ENCODE results near the gene G6PC3. TPM values are rescaled to one million over a fixed set of nuclear protein-coding genes. Genes with fewer than 3 reads are reported as not detected.

Gene G6PC3
- total RNA-seq, 1 donor from 2014 or later: 40.1 TPM

GRCh38 chr17:44076716-44077594 lies 6.4 kb downstream of the G6PC3 start:
- DNase-seq (peak; percentile 24), ATAC-seq (no peak)
- peaks cover 18% of the 10 kb centered on the region for H3K4me1 ChIP-seq
- H3K27me3 ChIP-seq (ENCODE audit: low read depth): no peaks in the 10 kb centered on the region
- peak overlapping the region; percentile 41 for H3K27ac ChIP-seq
- intact Hi-C loops (cut with DNase I): no loop called here
- peaks cover 79% of the 10 kb centered on the region for H3K36me3 ChIP-seq
- H3K4me3 ChIP-seq: no peak overlapping the region
- no peak for TF ChIP-seq CTCF (IDR thresholded peaks at IDR 0.05)
- H3K9me3 ChIP-seq: no peaks in the 10 kb centered on the region

- peak overlapping the region; percentile 41 for H3K27ac ChIP-seq
- H3K9me3 ChIP-seq: no peaks in the 10 kb centered on the region
- ATAC-seq: peak; percentile 52 to 64
- no peaks in the 10 kb centered on the region for H3K27me3 ChIP-seq (ENCODE audit: low read depth)
- no peak overlapping the region for H3K4me3 ChIP-seq
- peaks cover 16% of the 10 kb centered on the region for H3K4me1 ChIP-seq
- no peak for TF ChIP-seq CTCF (IDR thresholded peaks at IDR 0.05)
- intact Hi-C loops (cut with DNase I): no loop called here
- peaks cover 85% of the 10 kb centered on the region for H3K36me3 ChIP-seq
- peak; percentile 55 for DNase-seq
Observed at GRCh38 chr17:44077595-44077909, 7.0 kb downstream of the G6PC3 start.

GRCh38 chr17:44078412-44078811 lies 7.9 kb downstream of the G6PC3 start:
- ATAC-seq: no peak
- DNase-seq: no peak
- intact Hi-C loops (cut with DNase I): no loop called here

GRCh38 chr17:44079877-44080821 lies 9.6 kb downstream of the G6PC3 start:
- DNase-seq: peak; percentile 41
- Histone ChIP-seq H3K4me3 (no peak overlapping the region), H3K4me1 (peaks cover 16% of the 10 kb centered on the region), H3K27ac (no peak overlapping the region), H3K9me3 (no peaks in the 10 kb centered on the region), H3K36me3 (peaks cover 96% of the 10 kb centered on the region), H3K27me3 (ENCODE audit: low read depth) (no peaks in the 10 kb centered on the region)
- intact Hi-C loops (cut with DNase I): no loop called here
- no peak for TF ChIP-seq CTCF (IDR thresholded peaks at IDR 0.05)
- peak in 1 of 2 donors; percentile 18 for ATAC-seq

More at GRCh38 chr17:44078412-44078811, 7.9 kb downstream of the G6PC3 start:
- H3K4me1 ChIP-seq: peaks cover 16% of the 10 kb centered on the region
- H3K36me3 ChIP-seq: peaks cover 93% of the 10 kb centered on the region
- no peak overlapping the region for H3K27ac ChIP-seq
- TF ChIP-seq CTCF (IDR thresholded peaks at IDR 0.05): no peak
- H3K9me3 ChIP-seq: no peaks in the 10 kb centered on the region
- no peak overlapping the region for H3K4me3 ChIP-seq
- H3K27me3 ChIP-seq (ENCODE audit: low read depth): no peaks in the 10 kb centered on the region

- peaks cover 96% of the 10 kb centered on the region for H3K36me3 ChIP-seq
- ATAC-seq: no peak
- TF ChIP-seq CTCF (IDR thresholded peaks at IDR 0.05): no peak
Observed at GRCh38 chr17:44081681-44082080, 11.1 kb downstream of the G6PC3 start.

More at GRCh38 chr17:44081681-44082080, 11.1 kb downstream of the G6PC3 start:
- no peak overlapping the region for H3K4me3 ChIP-seq
- DNase-seq: peak; percentile 4
- no peaks in the 10 kb centered on the region for H3K27me3 ChIP-seq (ENCODE audit: low read depth)
- H3K9me3 ChIP-seq: no peaks in the 10 kb centered on the region
- H3K4me1 ChIP-seq: peaks cover 15% of the 10 kb centered on the region
- intact Hi-C loops (cut with DNase I): no loop called here
- H3K27ac ChIP-seq: no peak overlapping the region

Data from lower lobe of right lung (tissue), 2 donors.